LNCAP (cell line): ENCODE measurements around the gene IRS1.

Experiments
- TF ChIP-seq, protein P1 (sequence below): fragments of 450-650 bp; IDR thresholded peaks from 2 replicates; pipeline ENCODE4 v1.5.1; 2017; ENCODE audit warnings: mild to moderate bottlenecking

The IRS1 gene

DNA sequence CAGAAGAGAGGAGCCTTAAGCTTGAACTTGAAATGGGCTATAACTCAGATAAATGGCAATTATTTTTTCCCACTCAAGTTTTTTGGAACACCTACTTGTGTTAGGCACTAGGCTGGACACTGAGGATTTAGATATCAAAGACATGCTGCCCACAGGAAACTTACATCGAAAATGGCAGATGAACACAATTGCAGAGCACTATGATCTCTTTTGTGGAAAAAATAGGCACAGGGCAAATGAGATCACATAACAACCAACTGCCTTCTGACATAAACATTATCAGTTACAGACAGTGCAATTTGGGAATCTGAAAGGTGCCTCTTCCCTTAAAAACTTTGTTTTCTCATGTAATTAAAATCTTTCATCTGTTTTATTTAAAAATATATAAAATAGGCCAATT is 3.8 kb upstream of the IRS1 start:
- TF ChIP-seq, protein P1, sequence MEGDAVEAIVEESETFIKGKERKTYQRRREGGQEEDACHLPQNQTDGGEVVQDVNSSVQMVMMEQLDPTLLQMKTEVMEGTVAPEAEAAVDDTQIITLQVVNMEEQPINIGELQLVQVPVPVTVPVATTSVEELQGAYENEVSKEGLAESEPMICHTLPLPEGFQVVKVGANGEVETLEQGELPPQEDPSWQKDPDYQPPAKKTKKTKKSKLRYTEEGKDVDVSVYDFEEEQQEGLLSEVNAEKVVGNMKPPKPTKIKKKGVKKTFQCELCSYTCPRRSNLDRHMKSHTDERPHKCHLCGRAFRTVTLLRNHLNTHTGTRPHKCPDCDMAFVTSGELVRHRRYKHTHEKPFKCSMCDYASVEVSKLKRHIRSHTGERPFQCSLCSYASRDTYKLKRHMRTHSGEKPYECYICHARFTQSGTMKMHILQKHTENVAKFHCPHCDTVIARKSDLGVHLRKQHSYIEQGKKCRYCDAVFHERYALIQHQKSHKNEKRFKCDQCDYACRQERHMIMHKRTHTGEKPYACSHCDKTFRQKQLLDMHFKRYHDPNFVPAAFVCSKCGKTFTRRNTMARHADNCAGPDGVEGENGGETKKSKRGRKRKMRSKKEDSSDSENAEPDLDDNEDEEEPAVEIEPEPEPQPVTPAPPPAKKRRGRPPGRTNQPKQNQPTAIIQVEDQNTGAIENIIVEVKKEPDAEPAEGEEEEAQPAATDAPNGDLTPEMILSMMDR = no peak

DNA sequence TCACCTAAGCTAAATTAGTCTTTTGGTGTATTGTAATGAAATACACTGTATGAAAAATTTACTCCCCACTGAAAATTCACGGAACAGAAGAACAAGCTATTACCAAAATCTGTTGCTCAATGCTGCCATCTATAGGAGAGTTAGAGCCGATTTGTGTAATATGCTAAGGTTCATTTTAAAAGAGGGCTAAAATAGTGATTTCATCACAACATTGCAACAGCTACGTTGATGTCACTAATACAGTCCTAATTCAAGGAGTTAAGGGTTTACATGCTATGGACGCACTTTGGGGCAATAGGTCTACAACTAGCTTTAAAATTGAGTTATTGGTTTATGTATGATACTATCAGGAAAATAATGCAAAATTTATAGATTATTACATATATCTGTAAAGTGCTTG is 3.0 kb upstream of the IRS1 start:
- TF ChIP-seq, protein P1 = peak; percentile 65

DNA sequence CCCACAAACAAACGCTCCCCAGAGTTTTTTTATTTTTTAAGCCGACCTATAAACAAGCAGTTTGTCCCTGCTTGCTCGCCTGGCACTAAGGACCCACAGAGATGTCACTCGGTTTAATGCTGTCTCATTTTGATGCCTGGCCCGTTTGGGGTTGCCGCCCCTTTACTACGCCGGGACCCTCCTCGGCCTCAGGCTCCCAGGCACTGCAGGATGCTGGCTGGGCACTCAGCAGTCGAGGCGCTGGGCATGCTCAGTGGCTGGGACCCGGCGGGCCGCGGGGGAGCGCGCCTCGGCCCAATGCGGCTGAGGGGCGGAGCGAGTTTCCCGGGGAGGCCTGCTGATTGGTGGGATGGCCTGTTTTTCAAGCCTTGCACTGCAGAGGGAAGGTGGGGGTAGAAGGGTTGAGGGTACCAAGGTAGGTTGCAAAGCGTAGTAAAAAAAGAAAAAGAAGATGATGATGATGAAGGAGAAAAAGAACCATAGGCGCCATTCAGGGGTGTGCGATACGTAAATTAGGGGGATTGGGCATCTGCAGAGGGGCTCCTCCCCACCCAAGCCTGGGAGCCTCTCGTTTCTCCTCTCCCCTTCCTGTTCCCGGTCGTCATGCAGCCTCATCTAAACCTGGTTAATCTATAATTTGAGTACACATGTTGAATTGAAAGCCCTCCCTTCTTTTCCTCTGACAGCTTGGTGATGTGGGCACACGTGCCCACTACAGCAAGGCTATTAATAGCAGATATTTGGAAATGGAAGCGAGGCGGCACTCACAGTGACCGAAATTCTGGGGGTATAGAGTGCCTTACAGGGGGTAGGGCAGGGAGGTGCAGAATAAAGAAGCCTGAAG is 1.5 kb upstream of the IRS1 start:
- TF ChIP-seq, protein P1 = no peak

DNA sequence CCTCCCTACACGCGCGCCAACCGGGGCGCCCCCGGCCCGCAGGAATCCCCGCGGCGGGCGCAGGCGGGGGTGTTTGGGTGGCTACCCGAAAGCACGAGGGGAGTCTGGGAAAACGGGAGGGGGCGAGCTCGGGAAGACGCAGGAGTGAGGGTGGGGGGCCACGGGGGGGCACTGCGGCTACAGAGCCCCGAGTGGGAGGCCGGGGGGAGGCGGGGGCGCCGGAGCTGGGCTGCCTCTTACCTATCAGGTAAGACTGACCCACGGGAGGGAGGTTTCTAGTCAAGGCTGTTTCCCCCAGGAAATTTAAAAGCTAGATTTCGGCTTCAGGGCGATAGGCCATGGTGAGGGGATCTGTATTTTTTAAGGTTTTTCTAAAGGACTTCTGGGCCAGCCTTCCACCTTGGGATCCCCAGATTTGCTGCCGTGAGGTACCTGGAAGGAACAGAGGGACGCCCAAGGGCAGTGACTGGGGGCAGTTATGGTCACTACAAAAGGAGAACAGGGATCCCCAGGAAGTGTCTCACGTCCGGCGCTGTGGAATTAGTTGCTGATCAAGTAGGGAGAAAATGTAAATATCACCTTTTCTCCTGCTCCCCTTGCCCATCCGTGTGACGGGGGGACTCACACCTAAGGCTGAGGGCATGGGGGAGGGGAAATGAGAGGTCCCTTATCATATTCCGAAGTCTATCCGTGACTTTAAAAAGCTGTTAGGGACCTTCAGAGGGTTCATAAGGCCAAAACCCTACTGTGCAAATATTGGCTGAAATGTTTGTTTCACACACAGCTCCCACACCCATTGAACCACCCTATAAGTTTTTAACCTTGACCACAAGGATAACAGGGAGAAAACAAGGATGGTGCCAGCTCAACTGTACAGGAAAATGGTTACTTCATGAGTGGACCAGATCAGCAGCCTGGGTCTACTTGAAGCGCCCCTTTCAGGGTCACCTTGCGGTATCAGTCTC is 638 bp upstream of the IRS1 start:
- TF ChIP-seq, protein P1 = peak; percentile 60; the same call in 1 of the 2 replicates

DNA sequence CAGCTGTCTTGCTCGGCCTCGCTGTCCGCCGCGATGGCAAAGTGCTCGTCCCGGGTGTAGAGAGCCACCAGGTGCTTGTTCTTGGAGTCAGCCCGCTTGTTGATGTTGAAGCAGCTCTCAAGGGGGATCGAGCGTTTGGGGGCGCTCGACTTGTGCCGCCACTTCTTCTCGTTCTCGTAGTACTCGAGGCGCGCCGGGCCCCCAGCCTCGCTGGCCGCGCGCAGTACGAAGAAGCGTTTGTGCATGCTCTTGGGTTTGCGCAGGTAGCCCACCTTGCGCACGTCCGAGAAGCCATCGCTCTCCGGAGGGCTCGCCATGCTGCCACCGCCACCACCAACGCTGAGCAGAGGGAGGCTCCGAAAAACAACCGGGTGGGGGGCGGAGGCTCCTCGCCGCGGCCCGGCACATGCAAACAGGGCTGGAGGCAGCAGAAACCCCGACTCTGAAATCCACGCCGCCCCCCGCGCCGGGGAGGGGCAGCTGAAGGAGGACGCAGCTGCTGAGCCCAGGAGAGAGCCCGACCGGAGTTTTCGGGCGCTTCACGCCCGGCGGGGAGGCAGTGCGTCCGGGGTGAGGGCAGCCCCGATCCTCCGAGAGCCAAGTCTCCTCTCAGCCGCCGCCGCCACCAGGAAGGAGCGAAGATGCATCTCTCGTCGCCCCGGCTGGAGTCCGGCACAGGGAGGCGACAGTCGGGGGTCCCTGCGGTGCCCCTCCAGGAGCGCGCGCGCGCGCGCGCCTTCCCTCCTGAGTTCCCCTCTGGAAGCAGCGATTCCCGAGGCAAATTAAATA is 1.0 kb downstream of the IRS1 start:
- TF ChIP-seq, protein P1 = no peak

DNA sequence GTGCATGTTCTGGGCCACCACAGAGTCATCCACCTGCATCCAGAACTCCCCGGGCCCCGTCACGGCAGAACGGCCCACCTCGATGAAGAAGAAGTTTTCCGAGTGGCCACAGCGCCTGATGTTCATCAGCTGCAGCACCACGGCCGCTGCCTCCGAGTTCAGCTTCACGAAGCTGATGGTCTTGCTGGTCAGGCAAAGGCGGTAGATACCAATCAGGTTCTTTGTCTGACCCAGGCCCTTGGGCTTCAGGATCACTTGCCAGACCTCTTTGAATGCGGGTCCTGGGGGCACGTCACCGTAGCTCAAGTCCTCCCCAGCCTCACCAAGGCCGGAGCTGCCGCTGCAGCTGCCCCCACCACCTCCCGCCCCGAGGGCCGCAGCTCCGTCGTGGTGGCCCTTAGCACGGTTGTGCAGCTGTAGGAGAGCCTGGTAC is 1.6 kb downstream of the IRS1 start:
- TF ChIP-seq, protein P1 = no peak
